ENCODE results near the gene LINC00305. TPM values are rescaled to one million over a fixed set of nuclear protein-coding genes. Genes with fewer than 3 reads are reported as not detected.

LINC00305 gene
- total RNA-seq, 4 donors from 2014 or later = 0.97 TPM; not detected in 3

DNA sequence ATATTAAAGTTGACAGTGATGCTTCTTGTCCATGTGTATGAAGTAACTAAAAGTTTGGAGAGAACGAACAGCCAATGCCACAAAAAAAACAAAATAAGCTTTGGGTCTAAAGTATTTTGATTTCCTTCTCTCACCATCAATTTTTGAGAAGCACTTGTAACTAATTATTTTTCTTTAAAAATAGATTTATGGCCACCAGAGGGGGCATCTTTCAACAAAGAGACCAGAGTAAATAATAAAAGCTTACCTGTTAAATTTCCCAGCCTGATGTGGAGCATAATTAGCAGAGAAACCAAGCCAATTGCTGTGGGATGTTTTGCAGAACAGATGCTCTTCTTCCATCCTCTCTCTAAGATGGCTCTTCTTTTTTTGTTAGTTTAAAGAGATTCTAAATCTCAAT, 29.0 kb downstream of the LINC00305 start:
- DNase-seq = no peak
- TF ChIP-seq, protein P1, sequence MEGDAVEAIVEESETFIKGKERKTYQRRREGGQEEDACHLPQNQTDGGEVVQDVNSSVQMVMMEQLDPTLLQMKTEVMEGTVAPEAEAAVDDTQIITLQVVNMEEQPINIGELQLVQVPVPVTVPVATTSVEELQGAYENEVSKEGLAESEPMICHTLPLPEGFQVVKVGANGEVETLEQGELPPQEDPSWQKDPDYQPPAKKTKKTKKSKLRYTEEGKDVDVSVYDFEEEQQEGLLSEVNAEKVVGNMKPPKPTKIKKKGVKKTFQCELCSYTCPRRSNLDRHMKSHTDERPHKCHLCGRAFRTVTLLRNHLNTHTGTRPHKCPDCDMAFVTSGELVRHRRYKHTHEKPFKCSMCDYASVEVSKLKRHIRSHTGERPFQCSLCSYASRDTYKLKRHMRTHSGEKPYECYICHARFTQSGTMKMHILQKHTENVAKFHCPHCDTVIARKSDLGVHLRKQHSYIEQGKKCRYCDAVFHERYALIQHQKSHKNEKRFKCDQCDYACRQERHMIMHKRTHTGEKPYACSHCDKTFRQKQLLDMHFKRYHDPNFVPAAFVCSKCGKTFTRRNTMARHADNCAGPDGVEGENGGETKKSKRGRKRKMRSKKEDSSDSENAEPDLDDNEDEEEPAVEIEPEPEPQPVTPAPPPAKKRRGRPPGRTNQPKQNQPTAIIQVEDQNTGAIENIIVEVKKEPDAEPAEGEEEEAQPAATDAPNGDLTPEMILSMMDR (IDR thresholded peaks at IDR 0.05) = no peak
- no peak for TF ChIP-seq POLR2A (IDR thresholded peaks at IDR 0.05)
- Histone ChIP-seq H3K4me1 (no peaks in the 10 kb centered on the region), H3K27me3 (no peaks in the 10 kb centered on the region), H3K9me3 (no peaks in the 10 kb centered on the region), H3K27ac (no peak overlapping the region), H3K36me3 (no peaks in the 10 kb centered on the region), H3K4me3 (no peak overlapping the region)
- intact Hi-C loops (cut with DNase I; ENCODE audit: low total_unique reads) = no loop called here

DNA sequence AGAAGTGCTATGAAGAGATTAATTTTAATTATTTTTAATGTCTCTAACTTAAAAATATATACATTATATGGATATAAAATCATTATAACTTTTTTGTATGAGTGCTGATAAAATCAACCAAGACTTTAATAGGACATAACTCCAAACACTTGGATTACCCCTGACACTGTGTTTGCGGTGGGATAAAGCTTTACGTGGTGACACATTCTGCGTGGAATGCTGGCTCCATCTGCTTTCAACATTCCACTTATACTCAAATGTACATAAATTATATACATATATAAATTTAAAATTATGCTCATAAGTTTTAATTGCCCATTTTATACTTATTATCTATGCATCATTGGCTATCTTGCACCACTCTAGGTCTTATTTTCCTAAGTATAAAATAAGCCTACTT, 30.5 kb downstream of the LINC00305 start:
- H3K9me3 ChIP-seq = no peaks in the 10 kb centered on the region
- DNase-seq = no peak
- no peak overlapping the region for H3K27ac ChIP-seq
- intact Hi-C loops (cut with DNase I; ENCODE audit: low total_unique reads) = no loop called here
- no peak for TF ChIP-seq POLR2A (IDR thresholded peaks at IDR 0.05)
- TF ChIP-seq, protein P1 (IDR thresholded peaks at IDR 0.05) = no peak
- no peaks in the 10 kb centered on the region for H3K4me1 ChIP-seq
- no peak overlapping the region for H3K4me3 ChIP-seq
- H3K36me3 ChIP-seq = no peaks in the 10 kb centered on the region
- no peaks in the 10 kb centered on the region for H3K27me3 ChIP-seq

DNA sequence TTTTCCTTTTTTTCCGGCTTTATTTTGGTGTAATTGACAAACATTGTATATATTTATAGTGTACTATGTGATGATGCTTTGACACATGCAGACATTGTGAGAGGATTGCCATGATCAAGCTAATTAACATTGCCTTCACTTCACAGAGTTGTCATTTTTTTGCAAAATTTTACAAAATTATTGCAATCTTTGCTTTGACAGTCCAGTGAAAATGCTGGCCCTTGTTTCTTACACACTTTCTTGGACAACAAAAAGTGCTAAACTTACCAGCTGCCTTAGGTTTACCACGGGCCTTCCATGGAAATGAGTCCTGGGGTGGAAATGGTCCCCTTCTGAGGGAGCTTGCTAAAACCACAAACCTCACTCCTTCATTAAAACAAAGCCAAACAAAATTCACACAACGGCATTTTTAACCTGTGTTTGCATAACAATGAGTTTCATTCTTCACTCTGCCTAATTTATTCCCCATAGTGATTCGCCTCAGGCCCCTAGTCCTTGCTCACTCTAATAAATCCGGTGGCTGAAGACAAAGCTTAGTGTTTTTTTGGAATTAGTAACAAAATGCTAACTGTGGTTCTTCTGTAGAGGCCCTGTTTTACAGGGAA, 32.2 kb downstream of the LINC00305 start:
- TF ChIP-seq, protein P1 (IDR thresholded peaks at IDR 0.05) = no peak
- no peak for TF ChIP-seq POLR2A (IDR thresholded peaks at IDR 0.05)
- Histone ChIP-seq H3K4me1 (no peaks in the 10 kb centered on the region), H3K27ac (no peak overlapping the region), H3K27me3 (no peaks in the 10 kb centered on the region), H3K36me3 (no peaks in the 10 kb centered on the region), H3K9me3 (no peaks in the 10 kb centered on the region), H3K4me3 (no peak overlapping the region)
- no peak for DNase-seq
- intact Hi-C loops (cut with DNase I; ENCODE audit: low total_unique reads) = no loop called here

- no peak overlapping the region for H3K4me3 ChIP-seq
- no peak for DNase-seq
- H3K9me3 ChIP-seq = no peaks in the 10 kb centered on the region
- H3K4me1 ChIP-seq = no peaks in the 10 kb centered on the region
- H3K27me3 ChIP-seq = no peaks in the 10 kb centered on the region
- intact Hi-C loops (cut with DNase I; ENCODE audit: low total_unique reads) = no loop called here
- no peaks in the 10 kb centered on the region for H3K36me3 ChIP-seq
- TF ChIP-seq POLR2A (IDR thresholded peaks at IDR 0.05) = no peak
- TF ChIP-seq, protein P1 (IDR thresholded peaks at IDR 0.05) = no peak
- no peak overlapping the region for H3K27ac ChIP-seq
These were observed 33.0 kb downstream of the LINC00305 start for GRCh38 chr18:64115881-64116280.

DNA sequence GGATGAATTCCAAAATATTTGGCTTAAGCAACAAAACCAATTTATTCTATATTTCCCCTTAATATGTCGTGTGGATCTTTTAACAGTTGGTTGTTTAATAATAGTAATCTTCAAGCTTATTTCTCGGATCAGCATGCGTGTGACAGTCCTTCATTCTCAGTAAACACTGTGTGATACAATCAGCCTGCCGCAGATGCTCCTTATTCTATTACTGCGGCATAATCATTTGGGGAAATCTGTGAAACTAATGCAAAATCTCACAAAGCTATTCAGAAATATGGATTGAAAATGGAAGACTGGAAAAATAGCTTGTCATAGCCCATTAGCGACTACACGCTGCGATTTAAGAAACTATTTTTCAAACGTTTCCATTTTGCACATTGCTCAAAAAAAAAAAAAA, 36.9 kb downstream of the LINC00305 start:
- Histone ChIP-seq H3K4me3 (no peak overlapping the region), H3K27me3 (no peaks in the 10 kb centered on the region), H3K9me3 (no peaks in the 10 kb centered on the region), H3K36me3 (no peaks in the 10 kb centered on the region), H3K27ac (no peak overlapping the region), H3K4me1 (no peaks in the 10 kb centered on the region)
- intact Hi-C loops (cut with DNase I; ENCODE audit: low total_unique reads) = no loop called here
- DNase-seq = no peak
- TF ChIP-seq, protein P1 (IDR thresholded peaks at IDR 0.05) = no peak
- TF ChIP-seq POLR2A (IDR thresholded peaks at IDR 0.05) = no peak

All from uterus (tissue), 4 donors.